ENCODE data around the gene SMTN. TPM values are rescaled to one million over a fixed set of nuclear protein-coding genes. Genes with fewer than 3 reads are reported as not detected.
"Not testable (repeated sequence)": the region's sequence is repeated elsewhere in the genome, so short reads cannot be mapped to it uniquely, and the experiment has no call there.

Gene SMTN
- total RNA-seq, 2 experiments from 2014 or later: 35.6 to 51.2 TPM

GRCh38 chr22:31106001-31106571 is 25.0 kb downstream of the SMTN start:
- Mint-ChIP-seq H3K4me1 (peaks cover 12% of the 10 kb centered on the region), H3K27me3 (peaks cover 12% of the 10 kb centered on the region), H3K9me3 (ENCODE audit: low read depth) (no peaks in the 10 kb centered on the region), H3K4me3 (no peak overlapping the region), H3K27ac (no peak overlapping the region), H3K36me3 (no peaks in the 10 kb centered on the region)
- CTCF ChIA-PET: interaction anchor here (1.0 to 3.4 kb wide), 4 partner anchors 21 to 107 kb away, joined by 3 to 23 read pairs (median 10); partner anchors contain the start of genes LIMK2 and SMTN
- ATAC-seq: no peak
- DNase-seq: no peak

- H3K36me3 Mint-ChIP-seq: no peaks in the 10 kb centered on the region
- CTCF ChIA-PET: interaction anchor here (0.7 to 3.4 kb wide), 13 partner anchors 11 to 206 kb away, joined by 3 to 23 read pairs (median 5); partner anchors contain the start of genes LIMK2, RNF185 and SMTN
- DNase-seq (no peak), ATAC-seq (no peak)
- peaks cover 12% of the 10 kb centered on the region for H3K4me1 Mint-ChIP-seq
- no peak overlapping the region for H3K27ac Mint-ChIP-seq
- peaks cover 12% of the 10 kb centered on the region for H3K27me3 Mint-ChIP-seq
- no peaks in the 10 kb centered on the region for H3K9me3 Mint-ChIP-seq (ENCODE audit: low read depth)
- peak overlapping the region; percentile 78 for H3K4me3 Mint-ChIP-seq
Measured at GRCh38 chr22:31106731-31107177, 25.6 kb downstream of the SMTN start.

- Mint-ChIP-seq H3K27ac (peak within 1 kb of the TSS; percentile 31), H3K4me3 (peak within 1 kb of the TSS; percentile 78), H3K27me3 (peaks cover 12% of the 10 kb centered on the region), H3K9me3 (ENCODE audit: low read depth) (no peaks in the 10 kb centered on the region), H3K36me3 (no peaks in the 10 kb centered on the region), H3K4me1 (peaks cover 12% of the 10 kb centered on the region)
- CTCF ChIA-PET: interaction anchor here (0.6 to 3.4 kb wide), 35 partner anchors 10 to 500 kb away, joined by 3 to 23 read pairs (median 3); partner anchors contain the start of genes LIMK2, PATZ1, RNF185 and SMTN
- ATAC-seq (peak; percentile 97), DNase-seq (peak; percentile 92)
Measured at GRCh38 chr22:31107178-31107893, 26.2 kb downstream of the SMTN start, which contains the start of gene SELENOM. SELENOM (minus strand) TSS chr22:31107568; CDS start chr22:31107505, 63 bp downstream.

- peaks cover 12% of the 10 kb centered on the region for H3K4me1 Mint-ChIP-seq
- H3K27ac Mint-ChIP-seq: no peak overlapping the region
- peaks cover 12% of the 10 kb centered on the region for H3K27me3 Mint-ChIP-seq
- no peaks in the 10 kb centered on the region for H3K9me3 Mint-ChIP-seq (ENCODE audit: low read depth)
- ATAC-seq (peak; percentile 28), DNase-seq (no peak)
- CTCF ChIA-PET: interaction anchor here (0.6 to 3.4 kb wide), 31 partner anchors 11 to 501 kb away, joined by 3 to 23 read pairs (median 3); partner anchors contain the start of genes LIMK2, PATZ1, RNF185 and SMTN
- no peaks in the 10 kb centered on the region for H3K36me3 Mint-ChIP-seq
- H3K4me3 Mint-ChIP-seq: peak overlapping the region; percentile 78
Measured at GRCh38 chr22:31107894-31108218, 26.7 kb downstream of the SMTN start.

- not testable (repeated sequence) for H3K36me3 Mint-ChIP-seq; ATAC-seq; H3K4me3 Mint-ChIP-seq; DNase-seq; H3K9me3 Mint-ChIP-seq (ENCODE audit: low read depth); H3K27me3 Mint-ChIP-seq; H3K4me1 Mint-ChIP-seq; H3K27ac Mint-ChIP-seq
- CTCF ChIA-PET: interaction anchor here (0.6 to 1.3 kb wide), 2 partner anchors 47 to 116 kb away, joined by 4 read pairs; no protein-coding TSS in a partner anchor
Measured at GRCh38 chr22:31112547-31113091, 31.5 kb downstream of the SMTN start.

GRCh38 chr22:31118046-31118820 is 37.1 kb downstream of the SMTN start:
- H3K4me3 Mint-ChIP-seq: no peak overlapping the region
- H3K27ac Mint-ChIP-seq: no peak overlapping the region
- no peaks in the 10 kb centered on the region for H3K36me3 Mint-ChIP-seq
- DNase-seq: no peak
- CTCF ChIA-PET: interaction anchor here (0.6 to 1.2 kb wide), 2 partner anchors 11 kb away, joined by 3 read pairs; partner anchors contain the start of gene SELENOM
- no peaks in the 10 kb centered on the region for H3K27me3 Mint-ChIP-seq
- no peak for ATAC-seq
- H3K4me1 Mint-ChIP-seq: no peaks in the 10 kb centered on the region
- H3K9me3 Mint-ChIP-seq (ENCODE audit: low read depth): no peaks in the 10 kb centered on the region

- Mint-ChIP-seq H3K27ac (no peak overlapping the region), H3K4me1 (no peaks in the 10 kb centered on the region), H3K27me3 (no peaks in the 10 kb centered on the region), H3K9me3 (ENCODE audit: low read depth) (no peaks in the 10 kb centered on the region), H3K4me3 (no peak overlapping the region), H3K36me3 (no peaks in the 10 kb centered on the region)
- CTCF ChIA-PET: interaction anchor here (0.5 kb wide), 1 partner anchor 117 kb away, joined by 5 read pairs; no protein-coding TSS in a partner anchor
- DNase-seq (no peak), ATAC-seq (no peak)
Measured at GRCh38 chr22:31119026-31119717, 38.1 kb downstream of the SMTN start.

GRCh38 chr22:31120230-31120629 is 39.1 kb downstream of the SMTN start:
- CTCF ChIA-PET: no interaction called here
- Mint-ChIP-seq H3K4me1 (no peaks in the 10 kb centered on the region), H3K27me3 (no peaks in the 10 kb centered on the region), H3K9me3 (ENCODE audit: low read depth) (no peaks in the 10 kb centered on the region), H3K36me3 (no peaks in the 10 kb centered on the region), H3K4me3 (no peak overlapping the region), H3K27ac (no peak overlapping the region)
- DNase-seq (no peak), ATAC-seq (no peak)

GRCh38 chr22:31120642-31121041 is 39.5 kb downstream of the SMTN start:
- ATAC-seq (no peak), DNase-seq (no peak)
- H3K27ac Mint-ChIP-seq: no peak overlapping the region
- no peaks in the 10 kb centered on the region for H3K4me1 Mint-ChIP-seq
- CTCF ChIA-PET: no interaction called here
- H3K4me3 Mint-ChIP-seq: no peak overlapping the region
- no peaks in the 10 kb centered on the region for H3K36me3 Mint-ChIP-seq
- no peaks in the 10 kb centered on the region for H3K9me3 Mint-ChIP-seq (ENCODE audit: low read depth)
- no peaks in the 10 kb centered on the region for H3K27me3 Mint-ChIP-seq

GRCh38 chr22:31121403-31121802 is 40.3 kb downstream of the SMTN start:
- CTCF ChIA-PET: no interaction called here
- H3K4me3 Mint-ChIP-seq: no peak overlapping the region
- H3K9me3 Mint-ChIP-seq (ENCODE audit: low read depth): no peaks in the 10 kb centered on the region
- no peak for DNase-seq
- H3K4me1 Mint-ChIP-seq: no peaks in the 10 kb centered on the region
- no peaks in the 10 kb centered on the region for H3K36me3 Mint-ChIP-seq
- ATAC-seq: no peak
- H3K27me3 Mint-ChIP-seq: no peaks in the 10 kb centered on the region
- no peak overlapping the region for H3K27ac Mint-ChIP-seq

GRCh38 chr22:31122196-31122531 is 41.0 kb downstream of the SMTN start:
- H3K27ac Mint-ChIP-seq: no peak overlapping the region

GRCh38 chr22:31122532-31123291 is 41.6 kb downstream of the SMTN start, which contains the start of gene INPP5J:
INPP5J (plus strand) TSS chr22:31122966; CDS start chr22:31123015, 49 bp downstream.
- CTCF ChIA-PET: no interaction called here
- Mint-ChIP-seq H3K27me3 (no peaks in the 10 kb centered on the region), H3K27ac (no peak within 1 kb of the TSS), H3K4me3 (no peak within 1 kb of the TSS), H3K36me3 (no peaks in the 10 kb centered on the region), H3K9me3 (ENCODE audit: low read depth) (no peaks in the 10 kb centered on the region), H3K4me1 (no peaks in the 10 kb centered on the region)
- no peak for DNase-seq
- ATAC-seq: no peak

More at GRCh38 chr22:31122196-31122531, 41.0 kb downstream of the SMTN start:
- no peaks in the 10 kb centered on the region for H3K9me3 Mint-ChIP-seq (ENCODE audit: low read depth)
- H3K27me3 Mint-ChIP-seq: no peaks in the 10 kb centered on the region
- no peak for DNase-seq
- H3K4me1 Mint-ChIP-seq: no peaks in the 10 kb centered on the region
- ATAC-seq: no peak
- CTCF ChIA-PET: no interaction called here
- no peaks in the 10 kb centered on the region for H3K36me3 Mint-ChIP-seq
- no peak overlapping the region for H3K4me3 Mint-ChIP-seq

Data from activated CD8-positive, alpha-beta memory T cell treated with anti-CD3 and anti-CD28 coated beads, Interleukin-2, amount 10 ng/mL, durations not matched to agents 7 days and 5 days (primary cell).